ENCODE measurements around the gene LRAT. TPM values are rescaled to one million over a fixed set of nuclear protein-coding genes. Genes with fewer than 3 reads are reported as not detected.

LRAT gene
- polyA plus RNA-seq (2012; ENCODE audit: insufficient read length, low read depth): not detected

GRCh38 chr4:154743683-154744340, at the start of gene LRAT:
TSS of gene LRAT (plus strand) at chr4:154744000. CDS start at chr4:154744327, 327 bp downstream.
- no peak for TF ChIP-seq POLR2AphosphoS5 (IDR thresholded peaks at IDR 0.05; ENCODE audit: low read depth, low read length)
- TF ChIP-seq, protein P1, sequence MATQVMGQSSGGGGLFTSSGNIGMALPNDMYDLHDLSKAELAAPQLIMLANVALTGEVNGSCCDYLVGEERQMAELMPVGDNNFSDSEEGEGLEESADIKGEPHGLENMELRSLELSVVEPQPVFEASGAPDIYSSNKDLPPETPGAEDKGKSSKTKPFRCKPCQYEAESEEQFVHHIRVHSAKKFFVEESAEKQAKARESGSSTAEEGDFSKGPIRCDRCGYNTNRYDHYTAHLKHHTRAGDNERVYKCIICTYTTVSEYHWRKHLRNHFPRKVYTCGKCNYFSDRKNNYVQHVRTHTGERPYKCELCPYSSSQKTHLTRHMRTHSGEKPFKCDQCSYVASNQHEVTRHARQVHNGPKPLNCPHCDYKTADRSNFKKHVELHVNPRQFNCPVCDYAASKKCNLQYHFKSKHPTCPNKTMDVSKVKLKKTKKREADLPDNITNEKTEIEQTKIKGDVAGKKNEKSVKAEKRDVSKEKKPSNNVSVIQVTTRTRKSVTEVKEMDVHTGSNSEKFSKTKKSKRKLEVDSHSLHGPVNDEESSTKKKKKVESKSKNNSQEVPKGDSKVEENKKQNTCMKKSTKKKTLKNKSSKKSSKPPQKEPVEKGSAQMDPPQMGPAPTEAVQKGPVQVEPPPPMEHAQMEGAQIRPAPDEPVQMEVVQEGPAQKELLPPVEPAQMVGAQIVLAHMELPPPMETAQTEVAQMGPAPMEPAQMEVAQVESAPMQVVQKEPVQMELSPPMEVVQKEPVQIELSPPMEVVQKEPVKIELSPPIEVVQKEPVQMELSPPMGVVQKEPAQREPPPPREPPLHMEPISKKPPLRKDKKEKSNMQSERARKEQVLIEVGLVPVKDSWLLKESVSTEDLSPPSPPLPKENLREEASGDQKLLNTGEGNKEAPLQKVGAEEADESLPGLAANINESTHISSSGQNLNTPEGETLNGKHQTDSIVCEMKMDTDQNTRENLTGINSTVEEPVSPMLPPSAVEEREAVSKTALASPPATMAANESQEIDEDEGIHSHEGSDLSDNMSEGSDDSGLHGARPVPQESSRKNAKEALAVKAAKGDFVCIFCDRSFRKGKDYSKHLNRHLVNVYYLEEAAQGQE (IDR thresholded peaks at IDR 0.05; ENCODE audit: insufficient read depth in 1 of 2, low read depth in 2 of 2, low read length in 2 of 2): no peak
- no peak for TF ChIP-seq FOXP2 (optimal IDR thresholded peaks at IDR 0.05; ENCODE audit: borderline replicate concordance, extremely low read depth, extremely low read length, insufficient read depth)
- TF ChIP-seq SIN3A (IDR thresholded peaks at IDR 0.05; ENCODE audit: borderline replicate concordance, insufficient read depth, low read length): no peak
- no peak for TF ChIP-seq TAF1 (IDR thresholded peaks at IDR 0.05; ENCODE audit: borderline replicate concordance, insufficient read depth, low read length)

DNA sequence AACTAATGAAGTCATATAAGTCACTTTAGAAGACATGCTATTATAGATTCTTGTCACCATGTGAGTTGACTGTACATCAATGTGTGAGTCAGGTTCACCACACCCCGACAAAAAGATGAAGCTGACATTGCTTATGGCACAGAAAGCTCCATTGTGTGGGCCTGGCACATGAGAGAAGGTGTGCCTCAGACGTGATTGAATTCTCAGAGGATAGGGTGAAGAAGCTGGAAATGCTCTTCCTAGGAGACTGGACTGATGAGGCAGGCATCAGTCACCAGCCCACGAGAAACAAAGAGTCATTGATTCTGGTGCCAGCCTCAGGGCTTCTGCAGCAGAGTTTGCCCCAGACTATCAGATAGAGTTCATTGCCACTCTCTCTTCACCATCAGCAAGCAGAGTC, 35.9 kb upstream of the LRAT start:
- TF ChIP-seq SIN3A (IDR thresholded peaks at IDR 0.05; ENCODE audit: borderline replicate concordance, insufficient read depth, low read length) (no peak), FOXP2 (optimal IDR thresholded peaks at IDR 0.05; ENCODE audit: borderline replicate concordance, extremely low read depth, extremely low read length, insufficient read depth) (no peak), POLR2AphosphoS5 (IDR thresholded peaks at IDR 0.05; ENCODE audit: low read depth, low read length) (no peak), TAF1 (IDR thresholded peaks at IDR 0.05; ENCODE audit: borderline replicate concordance, insufficient read depth, low read length) (no peak)
- TF ChIP-seq, protein P1 (IDR thresholded peaks at IDR 0.05; ENCODE audit: insufficient read depth in 1 of 2, low read depth in 2 of 2, low read length in 2 of 2): no peak

- no peak for TF ChIP-seq FOXP2 (optimal IDR thresholded peaks at IDR 0.05; ENCODE audit: borderline replicate concordance, extremely low read depth, extremely low read length, insufficient read depth)
- no peak for TF ChIP-seq SIN3A (IDR thresholded peaks at IDR 0.05; ENCODE audit: borderline replicate concordance, insufficient read depth, low read length)
- TF ChIP-seq, protein P1 (IDR thresholded peaks at IDR 0.05; ENCODE audit: insufficient read depth in 1 of 2, low read depth in 2 of 2, low read length in 2 of 2): no peak
- no peak for TF ChIP-seq POLR2AphosphoS5 (IDR thresholded peaks at IDR 0.05; ENCODE audit: low read depth, low read length)
- TF ChIP-seq TAF1 (IDR thresholded peaks at IDR 0.05; ENCODE audit: borderline replicate concordance, insufficient read depth, low read length): no peak
Observed at GRCh38 chr4:154709550-154709949, 34.2 kb upstream of the LRAT start.

- no peak for TF ChIP-seq FOXP2 (optimal IDR thresholded peaks at IDR 0.05; ENCODE audit: borderline replicate concordance, extremely low read depth, extremely low read length, insufficient read depth)
- TF ChIP-seq POLR2AphosphoS5 (IDR thresholded peaks at IDR 0.05; ENCODE audit: low read depth, low read length): no peak
- TF ChIP-seq TAF1 (IDR thresholded peaks at IDR 0.05; ENCODE audit: borderline replicate concordance, insufficient read depth, low read length): no peak
- TF ChIP-seq SIN3A (IDR thresholded peaks at IDR 0.05; ENCODE audit: borderline replicate concordance, insufficient read depth, low read length): no peak
- TF ChIP-seq, protein P1 (IDR thresholded peaks at IDR 0.05; ENCODE audit: insufficient read depth in 1 of 2, low read depth in 2 of 2, low read length in 2 of 2): no peak
Observed at GRCh38 chr4:154711522-154711921, 32.3 kb upstream of the LRAT start.
